ENCODE data around the gene OR1I1. TPM values are rescaled to one million over a fixed set of nuclear protein-coding genes. Genes with fewer than 3 reads are reported as not detected.
"Not testable (repeated sequence)": the region's sequence is repeated elsewhere in the genome, so short reads cannot be mapped to it uniquely, and the experiment has no call there.

The OR1I1 gene
- total RNA-seq, 1 donor from 2014 or later, result not detected

DNA sequence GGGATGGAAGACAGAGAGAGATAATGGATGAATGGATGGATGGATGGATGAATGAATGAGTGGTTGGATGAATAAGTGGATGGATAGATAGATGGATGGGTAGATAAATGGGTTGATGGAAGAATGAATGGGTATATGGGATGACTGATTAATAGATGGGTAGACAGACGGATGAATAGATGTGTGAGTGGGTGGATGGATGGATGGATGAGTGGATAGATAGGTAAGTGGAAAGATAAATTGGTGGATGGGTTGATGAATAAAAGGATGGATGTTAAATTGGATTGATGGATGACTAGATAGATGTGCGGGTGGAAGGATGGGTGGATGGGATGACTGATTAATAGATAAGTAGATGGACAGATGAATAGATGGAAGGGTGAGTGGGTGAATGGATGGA lies 31.4 kb upstream of the OR1I1 start:
- H3K36me3 Mint-ChIP-seq (ENCODE audit: unreplicated experiment), result peaks cover 9% of the 10 kb centered on the region
- no peaks in the 10 kb centered on the region for H3K4me1 Mint-ChIP-seq (ENCODE audit: low read depth, unreplicated experiment)
- H3K27me3 Mint-ChIP-seq (ENCODE audit: unreplicated experiment), result peaks cover 2% of the 10 kb centered on the region
- TF ChIP-seq, protein P1, sequence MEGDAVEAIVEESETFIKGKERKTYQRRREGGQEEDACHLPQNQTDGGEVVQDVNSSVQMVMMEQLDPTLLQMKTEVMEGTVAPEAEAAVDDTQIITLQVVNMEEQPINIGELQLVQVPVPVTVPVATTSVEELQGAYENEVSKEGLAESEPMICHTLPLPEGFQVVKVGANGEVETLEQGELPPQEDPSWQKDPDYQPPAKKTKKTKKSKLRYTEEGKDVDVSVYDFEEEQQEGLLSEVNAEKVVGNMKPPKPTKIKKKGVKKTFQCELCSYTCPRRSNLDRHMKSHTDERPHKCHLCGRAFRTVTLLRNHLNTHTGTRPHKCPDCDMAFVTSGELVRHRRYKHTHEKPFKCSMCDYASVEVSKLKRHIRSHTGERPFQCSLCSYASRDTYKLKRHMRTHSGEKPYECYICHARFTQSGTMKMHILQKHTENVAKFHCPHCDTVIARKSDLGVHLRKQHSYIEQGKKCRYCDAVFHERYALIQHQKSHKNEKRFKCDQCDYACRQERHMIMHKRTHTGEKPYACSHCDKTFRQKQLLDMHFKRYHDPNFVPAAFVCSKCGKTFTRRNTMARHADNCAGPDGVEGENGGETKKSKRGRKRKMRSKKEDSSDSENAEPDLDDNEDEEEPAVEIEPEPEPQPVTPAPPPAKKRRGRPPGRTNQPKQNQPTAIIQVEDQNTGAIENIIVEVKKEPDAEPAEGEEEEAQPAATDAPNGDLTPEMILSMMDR (IDR thresholded peaks at IDR 0.05; ENCODE audit: partially characterized antibody, unreplicated experiment), result no peak
- no peak overlapping the region for H3K27ac Mint-ChIP-seq (ENCODE audit: unreplicated experiment)
- H3K9me3 Mint-ChIP-seq (ENCODE audit: unreplicated experiment), result peaks cover 1% of the 10 kb centered on the region
- H3K4me3 Mint-ChIP-seq (ENCODE audit: unreplicated experiment), result no peak overlapping the region
- DNase-seq, result no peak

DNA sequence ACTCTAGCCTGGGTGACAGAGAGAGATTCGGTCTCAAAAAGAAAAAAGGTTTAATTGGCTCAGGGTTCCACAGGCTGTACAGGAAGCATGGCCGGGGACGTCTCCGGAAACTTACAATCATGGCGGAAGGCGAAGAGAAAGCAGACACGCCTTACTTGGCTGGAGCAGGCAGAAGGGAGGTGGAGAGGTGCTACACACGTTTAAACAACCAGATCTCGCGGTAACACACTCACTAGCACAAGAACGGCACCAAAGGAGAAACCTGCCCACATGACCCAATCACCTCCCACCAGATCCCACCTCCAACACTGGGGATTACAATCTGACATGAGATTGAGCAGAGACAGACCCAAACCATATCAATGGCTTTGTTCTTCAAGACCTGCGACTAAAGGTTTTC lies 20.0 kb upstream of the OR1I1 start:
- TF ChIP-seq, protein P1 (IDR thresholded peaks at IDR 0.05; ENCODE audit: partially characterized antibody, unreplicated experiment), result no peak
- no peak overlapping the region for H3K27ac Mint-ChIP-seq (ENCODE audit: unreplicated experiment)
- H3K4me3 Mint-ChIP-seq (ENCODE audit: unreplicated experiment), result no peak overlapping the region
- peaks cover 4% of the 10 kb centered on the region for H3K36me3 Mint-ChIP-seq (ENCODE audit: unreplicated experiment)
- peaks cover 2% of the 10 kb centered on the region for H3K27me3 Mint-ChIP-seq (ENCODE audit: unreplicated experiment)
- no peaks in the 10 kb centered on the region for H3K9me3 Mint-ChIP-seq (ENCODE audit: unreplicated experiment)
- DNase-seq, result no peak
- no peaks in the 10 kb centered on the region for H3K4me1 Mint-ChIP-seq (ENCODE audit: low read depth, unreplicated experiment)

- H3K9me3 Mint-ChIP-seq (ENCODE audit: unreplicated experiment); H3K27me3 Mint-ChIP-seq (ENCODE audit: unreplicated experiment); H3K4me3 Mint-ChIP-seq (ENCODE audit: unreplicated experiment); H3K36me3 Mint-ChIP-seq (ENCODE audit: unreplicated experiment); H3K4me1 Mint-ChIP-seq (ENCODE audit: low read depth, unreplicated experiment); H3K27ac Mint-ChIP-seq (ENCODE audit: unreplicated experiment); DNase-seq: not testable (repeated sequence)
These were observed 11.6 kb upstream of the OR1I1 start for GRCh38 chr19:15070386-15070785.

GRCh38 chr19:15072930-15073647 lies 8.9 kb upstream of the OR1I1 start:
- no peak overlapping the region for H3K4me3 Mint-ChIP-seq (ENCODE audit: unreplicated experiment)
- H3K9me3 Mint-ChIP-seq (ENCODE audit: unreplicated experiment), result no peaks in the 10 kb centered on the region
- H3K27ac Mint-ChIP-seq (ENCODE audit: unreplicated experiment), result no peak overlapping the region
- no peaks in the 10 kb centered on the region for H3K27me3 Mint-ChIP-seq (ENCODE audit: unreplicated experiment)
- H3K4me1 Mint-ChIP-seq (ENCODE audit: low read depth, unreplicated experiment), result no peaks in the 10 kb centered on the region
- no peak for DNase-seq
- TF ChIP-seq, protein P1 (IDR thresholded peaks at IDR 0.05; ENCODE audit: partially characterized antibody, unreplicated experiment), result no peak
- H3K36me3 Mint-ChIP-seq (ENCODE audit: unreplicated experiment), result no peaks in the 10 kb centered on the region

GRCh38 chr19:15074371-15074770 lies 7.6 kb upstream of the OR1I1 start:
- H3K4me3 Mint-ChIP-seq (ENCODE audit: unreplicated experiment), result no peak overlapping the region
- no peaks in the 10 kb centered on the region for H3K36me3 Mint-ChIP-seq (ENCODE audit: unreplicated experiment)
- H3K9me3 Mint-ChIP-seq (ENCODE audit: unreplicated experiment), result no peaks in the 10 kb centered on the region
- H3K27ac Mint-ChIP-seq (ENCODE audit: unreplicated experiment), result no peak overlapping the region
- H3K4me1 Mint-ChIP-seq (ENCODE audit: low read depth, unreplicated experiment), result no peaks in the 10 kb centered on the region
- no peaks in the 10 kb centered on the region for H3K27me3 Mint-ChIP-seq (ENCODE audit: unreplicated experiment)
- DNase-seq, result no peak
- TF ChIP-seq, protein P1 (IDR thresholded peaks at IDR 0.05; ENCODE audit: partially characterized antibody, unreplicated experiment), result no peak
